ENCODE measurements around the gene SPSB3.

SPSB3 gene

GRCh38 chr16:1757714-1758461 lies 24.5 kb downstream of the SPSB3 start:
- Histone ChIP-seq H3K18ac (ENCODE audit: low read length) (no peak overlapping the region), H3K9me3 (ENCODE audit: insufficient read depth, low read depth, low read length) (peaks cover 2% of the 10 kb centered on the region), H4K8ac (ENCODE audit: low read depth, low read length) (no peak overlapping the region), H3K23ac (ENCODE audit: low read length) (no peak overlapping the region), H2AK5ac (ENCODE audit: low read length) (no peak overlapping the region), H3K4me1 (ENCODE audit: control insufficient read depth in 1 of 2, insufficient read depth in 2 of 2, low read length in 2 of 2) (no peaks in the 10 kb centered on the region), H2BK5ac (ENCODE audit: low read depth, low read length, poor library complexity) (no peak overlapping the region), H2AFZ (ENCODE audit: insufficient read depth, low read length, poor library complexity) (no peak overlapping the region), H3K4me2 (ENCODE audit: low read length) (no peak overlapping the region), H3K79me2 (ENCODE audit: control insufficient read depth, insufficient read depth, low read length, poor library complexity) (no peaks in the 10 kb centered on the region), H3K27me3 (ENCODE audit: insufficient read depth, low read length) (no peaks in the 10 kb centered on the region), H3K4me3 (ENCODE audit: low read depth, low read length) (no peak overlapping the region), H2BK12ac (ENCODE audit: low read length) (no peak overlapping the region), H3K14ac (ENCODE audit: low read length) (no peak overlapping the region), H3K27ac (ENCODE audit: low read depth, low read length) (no peak overlapping the region), H3K79me1 (ENCODE audit: low read length) (no peaks in the 10 kb centered on the region), H3K9ac (ENCODE audit: low read length) (no peak overlapping the region), H4K12ac (ENCODE audit: low read depth, low read length) (no peak overlapping the region), H3K4ac (ENCODE audit: low read depth, low read length) (no peak overlapping the region), H2BK120ac (ENCODE audit: insufficient read depth, low read length, poor library complexity) (no peak overlapping the region), H3K36me3 (ENCODE audit: control insufficient read depth in 1 of 2, insufficient read depth in 2 of 2, low read length in 2 of 2) (peaks cover 37 to 50% of the 10 kb centered on the region in 2 experiments), H4K91ac (ENCODE audit: low read depth, low read length) (no peak overlapping the region)
- WGBS (ENCODE audit: extremely low coverage, insufficient coverage, insufficient read length) = no CpG with 5 or more reads among the region's 37 CpGs
- DNase-seq = no peak

DNA sequence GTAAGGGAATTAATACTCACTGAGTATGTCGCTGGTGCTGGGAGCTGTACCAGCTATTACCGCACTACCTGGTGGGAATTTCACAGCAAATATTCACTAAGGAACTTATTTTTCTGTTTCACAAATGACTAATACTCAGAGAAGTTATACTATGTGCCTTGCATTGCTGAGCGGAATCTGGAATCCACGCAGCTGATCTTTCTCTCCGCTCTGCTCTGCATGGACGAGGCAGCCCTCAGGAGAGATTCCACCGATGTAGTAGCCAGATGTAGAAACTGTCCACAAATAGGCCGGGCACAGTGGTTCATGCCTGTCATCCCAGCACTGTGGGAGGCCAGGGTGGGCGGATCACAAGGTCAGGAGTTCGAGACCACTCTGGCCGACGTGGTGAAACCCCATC lies 28.2 kb downstream of the SPSB3 start:
- DNase-seq = peak; percentile 89 to 95
- no peak overlapping the region for H2BK120ac ChIP-seq (ENCODE audit: insufficient read depth, low read length, poor library complexity)
- no peak overlapping the region for H2BK12ac ChIP-seq (ENCODE audit: low read length)
- WGBS (ENCODE audit: extremely low coverage, insufficient coverage, insufficient read length) = no CpG with 5 or more reads among the region's 12 CpGs
- no peak overlapping the region for H4K91ac ChIP-seq (ENCODE audit: low read depth, low read length)
- H2AFZ ChIP-seq (ENCODE audit: insufficient read depth, low read length, poor library complexity) = no peak overlapping the region
- H3K9me3 ChIP-seq (ENCODE audit: insufficient read depth, low read depth, low read length) = no peaks in the 10 kb centered on the region
- no peaks in the 10 kb centered on the region for H3K27me3 ChIP-seq (ENCODE audit: insufficient read depth, low read length)
- H2AK5ac ChIP-seq (ENCODE audit: low read length) = no peak overlapping the region
- H3K79me1 ChIP-seq (ENCODE audit: low read length) = no peaks in the 10 kb centered on the region
- H3K23ac ChIP-seq (ENCODE audit: low read length) = no peak overlapping the region
- H3K18ac ChIP-seq (ENCODE audit: low read length) = no peak overlapping the region
- H3K9ac ChIP-seq (ENCODE audit: low read length) = no peak overlapping the region
- H2BK5ac ChIP-seq (ENCODE audit: low read depth, low read length, poor library complexity) = no peak overlapping the region
- H3K4me3 ChIP-seq (ENCODE audit: low read depth, low read length) = no peak overlapping the region
- H3K36me3 ChIP-seq (ENCODE audit: control insufficient read depth in 1 of 2, insufficient read depth in 2 of 2, low read length in 2 of 2) = peaks cover 31 to 41% of the 10 kb centered on the region in 2 experiments
- no peak overlapping the region for H4K8ac ChIP-seq (ENCODE audit: low read depth, low read length)
- no peak overlapping the region for H4K12ac ChIP-seq (ENCODE audit: low read depth, low read length)
- H3K79me2 ChIP-seq (ENCODE audit: control insufficient read depth, insufficient read depth, low read length, poor library complexity) = no peaks in the 10 kb centered on the region
- no peak overlapping the region for H3K4ac ChIP-seq (ENCODE audit: low read depth, low read length)
- no peak overlapping the region for H3K14ac ChIP-seq (ENCODE audit: low read length)
- no peak overlapping the region for H3K4me2 ChIP-seq (ENCODE audit: low read length)
- H3K27ac ChIP-seq (ENCODE audit: low read depth, low read length) = no peak overlapping the region
- H3K4me1 ChIP-seq (ENCODE audit: control insufficient read depth in 1 of 2, insufficient read depth in 2 of 2, low read length in 2 of 2) = no peaks in the 10 kb centered on the region

GRCh38 chr16:1752853-1753252 lies 29.5 kb downstream of the SPSB3 start:
- no peaks in the 10 kb centered on the region for H3K9me3 ChIP-seq (ENCODE audit: insufficient read depth, low read depth, low read length)
- H3K4me1 ChIP-seq (ENCODE audit: control insufficient read depth in 1 of 2, insufficient read depth in 2 of 2, low read length in 2 of 2) = no peaks in the 10 kb centered on the region
- H4K8ac ChIP-seq (ENCODE audit: low read depth, low read length) = no peak overlapping the region
- no peaks in the 10 kb centered on the region for H3K27me3 ChIP-seq (ENCODE audit: insufficient read depth, low read length)
- no peak overlapping the region for H4K12ac ChIP-seq (ENCODE audit: low read depth, low read length)
- H2BK5ac ChIP-seq (ENCODE audit: low read depth, low read length, poor library complexity) = no peak overlapping the region
- no peak overlapping the region for H3K27ac ChIP-seq (ENCODE audit: low read depth, low read length)
- H3K23ac ChIP-seq (ENCODE audit: low read length) = no peak overlapping the region
- no peak overlapping the region for H3K4ac ChIP-seq (ENCODE audit: low read depth, low read length)
- DNase-seq = no peak
- no CpG with 5 or more reads among the region's 14 CpGs for WGBS (ENCODE audit: extremely low coverage, insufficient coverage, insufficient read length)
- H3K36me3 ChIP-seq (ENCODE audit: control insufficient read depth in 1 of 2, insufficient read depth in 2 of 2, low read length in 2 of 2) = peaks cover 44 to 51% of the 10 kb centered on the region in 2 experiments
- H3K9ac ChIP-seq (ENCODE audit: low read length) = peak overlapping the region; percentile 49
- no peak overlapping the region for H2AFZ ChIP-seq (ENCODE audit: insufficient read depth, low read length, poor library complexity)
- H2AK5ac ChIP-seq (ENCODE audit: low read length) = no peak overlapping the region
- H3K79me1 ChIP-seq (ENCODE audit: low read length) = no peaks in the 10 kb centered on the region
- H3K4me2 ChIP-seq (ENCODE audit: low read length) = no peak overlapping the region
- no peak overlapping the region for H2BK12ac ChIP-seq (ENCODE audit: low read length)
- no peak overlapping the region for H2BK120ac ChIP-seq (ENCODE audit: insufficient read depth, low read length, poor library complexity)
- no peak overlapping the region for H3K18ac ChIP-seq (ENCODE audit: low read length)
- no peak overlapping the region for H4K91ac ChIP-seq (ENCODE audit: low read depth, low read length)
- no peak overlapping the region for H3K4me3 ChIP-seq (ENCODE audit: low read depth, low read length)
- H3K14ac ChIP-seq (ENCODE audit: low read length) = no peak overlapping the region
- H3K79me2 ChIP-seq (ENCODE audit: control insufficient read depth, insufficient read depth, low read length, poor library complexity) = no peaks in the 10 kb centered on the region

DNA sequence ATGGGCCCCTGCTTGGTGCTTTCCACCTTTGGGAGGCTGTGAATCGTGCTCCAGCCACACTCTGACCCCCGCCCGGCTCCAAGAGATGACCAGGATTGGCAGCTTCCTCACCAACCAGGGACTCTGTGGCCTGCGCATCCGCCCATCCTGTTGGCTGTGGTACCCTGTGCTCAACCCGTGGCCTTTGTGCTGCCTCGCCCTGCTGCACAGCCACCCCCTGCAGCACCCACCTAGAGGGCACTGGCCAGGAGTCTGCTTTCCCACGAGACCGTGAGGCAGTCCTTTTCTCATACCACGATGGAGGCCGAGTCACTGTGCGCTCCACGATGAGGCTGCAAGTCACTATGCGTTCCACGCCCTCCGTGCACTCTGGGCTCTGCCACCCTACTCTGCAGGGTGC lies 30.4 kb downstream of the SPSB3 start:
- no peak overlapping the region for H4K91ac ChIP-seq (ENCODE audit: low read depth, low read length)
- no peaks in the 10 kb centered on the region for H3K27me3 ChIP-seq (ENCODE audit: insufficient read depth, low read length)
- no peak overlapping the region for H4K8ac ChIP-seq (ENCODE audit: low read depth, low read length)
- H3K9ac ChIP-seq (ENCODE audit: low read length) = no peak overlapping the region
- H3K14ac ChIP-seq (ENCODE audit: low read length) = no peak overlapping the region
- H3K79me2 ChIP-seq (ENCODE audit: control insufficient read depth, insufficient read depth, low read length, poor library complexity) = peaks cover 3% of the 10 kb centered on the region
- DNase-seq = no peak
- H3K4me3 ChIP-seq (ENCODE audit: low read depth, low read length) = no peak overlapping the region
- no peak overlapping the region for H3K4me2 ChIP-seq (ENCODE audit: low read length)
- peaks cover 47 to 55% of the 10 kb centered on the region in 2 experiments for H3K36me3 ChIP-seq (ENCODE audit: control insufficient read depth in 1 of 2, insufficient read depth in 2 of 2, low read length in 2 of 2)
- no peak overlapping the region for H3K23ac ChIP-seq (ENCODE audit: low read length)
- no peak overlapping the region for H2BK12ac ChIP-seq (ENCODE audit: low read length)
- H2AFZ ChIP-seq (ENCODE audit: insufficient read depth, low read length, poor library complexity) = no peak overlapping the region
- no peak overlapping the region for H3K27ac ChIP-seq (ENCODE audit: low read depth, low read length)
- no peak overlapping the region for H2AK5ac ChIP-seq (ENCODE audit: low read length)
- H2BK120ac ChIP-seq (ENCODE audit: insufficient read depth, low read length, poor library complexity) = no peak overlapping the region
- H3K79me1 ChIP-seq (ENCODE audit: low read length) = peaks cover 4% of the 10 kb centered on the region
- no peaks in the 10 kb centered on the region for H3K9me3 ChIP-seq (ENCODE audit: insufficient read depth, low read depth, low read length)
- H4K12ac ChIP-seq (ENCODE audit: low read depth, low read length) = no peak overlapping the region
- no peak overlapping the region for H3K4ac ChIP-seq (ENCODE audit: low read depth, low read length)
- H2BK5ac ChIP-seq (ENCODE audit: low read depth, low read length, poor library complexity) = no peak overlapping the region
- WGBS (ENCODE audit: extremely low coverage, insufficient coverage, insufficient read length) = no CpG with 5 or more reads among the region's 16 CpGs
- no peak overlapping the region for H3K18ac ChIP-seq (ENCODE audit: low read length)
- peaks cover 4% of the 10 kb centered on the region in 2 experiments for H3K4me1 ChIP-seq (ENCODE audit: control insufficient read depth in 1 of 2, insufficient read depth in 2 of 2, low read length in 2 of 2)

All from trophoblast cell (in vitro differentiated cells and primary cell).